CD4-positive, alpha-beta T cell treated with Interleukin-4 for 1 hour (primary cell): ENCODE results near the gene MIPOL1.

Source experiments
- DNase-seq, 2 donors: peaks; one replicate each; pipeline ENCODE4 v3.0.0-alpha.2; 2020 to 2022

The MIPOL1 gene

DNA sequence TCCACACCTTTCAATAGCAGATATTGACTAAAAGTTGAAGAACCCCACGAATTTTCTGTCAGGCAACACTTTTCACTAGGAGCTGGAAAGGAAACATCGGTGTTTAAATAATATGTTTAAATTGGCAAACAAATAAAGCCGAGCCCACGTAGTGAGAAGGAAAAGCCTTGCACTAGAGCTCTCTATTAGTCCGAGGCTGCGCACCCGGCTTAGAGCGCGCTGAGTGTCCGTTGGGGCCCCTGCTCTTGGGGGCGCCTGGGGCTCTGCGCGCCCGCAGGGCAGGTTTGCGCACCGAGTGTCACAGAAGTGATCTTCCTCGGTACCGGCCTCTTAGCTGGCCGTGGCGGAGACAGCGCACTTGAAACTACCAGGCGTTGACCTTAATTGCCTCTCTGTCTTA, 404.1 kb downstream of the MIPOL1 start:
- no peak for DNase-seq
